LNCaP clone FGC (cell line): ENCODE results near the gene SLC66A1.

Source experiments
- DNase-seq: peaks from one replicate; pipeline ENCODE4 v3.0.0-alpha.2; 2011; ENCODE audit warnings: low read depth
- H3K4me3 ChIP-seq: 2 replicates; pipeline ENCODE4 v1.5.1; 2011; ENCODE audit warnings: mild to moderate bottlenecking, low read depth, low read length, control low read depth
- TF ChIP-seq, protein P1 (sequence below): IDR thresholded peaks from 2 replicates; pipeline ENCODE4 v1.5.1; 2012; ENCODE audit warnings: mild to moderate bottlenecking; ENCODE audit not compliant: control insufficient read depth, insufficient read depth; ENCODE audit errors: extremely low read depth

SLC66A1 gene

DNA sequence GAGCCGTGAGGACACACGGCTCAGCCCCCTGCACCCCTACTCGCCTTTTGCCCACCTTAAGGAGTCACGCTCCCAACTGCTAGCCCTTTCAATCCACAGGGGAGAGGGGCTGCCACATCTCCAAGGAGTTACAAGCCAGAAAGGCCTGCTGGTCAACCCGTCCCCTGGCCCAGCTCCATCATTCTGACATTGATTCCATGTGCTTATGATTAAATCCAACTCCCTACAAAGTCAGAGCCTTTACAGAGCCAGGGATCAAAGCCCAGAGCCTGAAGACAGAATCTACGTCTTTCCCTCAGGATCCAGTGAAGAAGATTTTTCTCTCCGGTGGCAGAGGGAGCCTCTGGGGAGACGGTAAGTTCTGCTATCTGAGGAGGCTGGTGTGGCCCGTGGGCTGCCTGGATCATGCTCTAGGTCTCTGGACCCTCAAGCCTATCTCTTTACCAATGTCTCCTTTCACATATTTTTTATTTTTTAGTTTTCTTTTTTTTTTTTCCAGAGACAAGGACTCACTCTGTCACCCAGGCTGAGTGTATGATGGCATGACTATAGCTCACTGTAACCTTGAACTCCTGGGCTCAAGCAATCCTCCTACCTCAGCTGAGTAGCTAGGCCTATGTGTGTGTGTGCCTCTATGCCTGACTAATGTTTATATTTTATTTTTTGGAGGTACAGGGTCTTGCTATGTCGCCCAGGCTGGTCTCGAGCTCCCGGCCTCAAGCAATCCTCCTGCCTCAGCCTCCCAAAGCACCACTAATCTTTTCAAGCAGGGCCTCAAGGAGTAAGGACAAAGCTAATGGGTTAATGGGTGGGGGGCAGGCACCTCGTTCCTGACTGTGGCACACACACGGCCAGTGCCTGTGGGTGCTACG, 61.3 kb downstream of the SLC66A1 start:
- no peak overlapping the region for H3K4me3 ChIP-seq
- no peak for DNase-seq
- TF ChIP-seq, protein P1, sequence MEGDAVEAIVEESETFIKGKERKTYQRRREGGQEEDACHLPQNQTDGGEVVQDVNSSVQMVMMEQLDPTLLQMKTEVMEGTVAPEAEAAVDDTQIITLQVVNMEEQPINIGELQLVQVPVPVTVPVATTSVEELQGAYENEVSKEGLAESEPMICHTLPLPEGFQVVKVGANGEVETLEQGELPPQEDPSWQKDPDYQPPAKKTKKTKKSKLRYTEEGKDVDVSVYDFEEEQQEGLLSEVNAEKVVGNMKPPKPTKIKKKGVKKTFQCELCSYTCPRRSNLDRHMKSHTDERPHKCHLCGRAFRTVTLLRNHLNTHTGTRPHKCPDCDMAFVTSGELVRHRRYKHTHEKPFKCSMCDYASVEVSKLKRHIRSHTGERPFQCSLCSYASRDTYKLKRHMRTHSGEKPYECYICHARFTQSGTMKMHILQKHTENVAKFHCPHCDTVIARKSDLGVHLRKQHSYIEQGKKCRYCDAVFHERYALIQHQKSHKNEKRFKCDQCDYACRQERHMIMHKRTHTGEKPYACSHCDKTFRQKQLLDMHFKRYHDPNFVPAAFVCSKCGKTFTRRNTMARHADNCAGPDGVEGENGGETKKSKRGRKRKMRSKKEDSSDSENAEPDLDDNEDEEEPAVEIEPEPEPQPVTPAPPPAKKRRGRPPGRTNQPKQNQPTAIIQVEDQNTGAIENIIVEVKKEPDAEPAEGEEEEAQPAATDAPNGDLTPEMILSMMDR, result no peak

DNA sequence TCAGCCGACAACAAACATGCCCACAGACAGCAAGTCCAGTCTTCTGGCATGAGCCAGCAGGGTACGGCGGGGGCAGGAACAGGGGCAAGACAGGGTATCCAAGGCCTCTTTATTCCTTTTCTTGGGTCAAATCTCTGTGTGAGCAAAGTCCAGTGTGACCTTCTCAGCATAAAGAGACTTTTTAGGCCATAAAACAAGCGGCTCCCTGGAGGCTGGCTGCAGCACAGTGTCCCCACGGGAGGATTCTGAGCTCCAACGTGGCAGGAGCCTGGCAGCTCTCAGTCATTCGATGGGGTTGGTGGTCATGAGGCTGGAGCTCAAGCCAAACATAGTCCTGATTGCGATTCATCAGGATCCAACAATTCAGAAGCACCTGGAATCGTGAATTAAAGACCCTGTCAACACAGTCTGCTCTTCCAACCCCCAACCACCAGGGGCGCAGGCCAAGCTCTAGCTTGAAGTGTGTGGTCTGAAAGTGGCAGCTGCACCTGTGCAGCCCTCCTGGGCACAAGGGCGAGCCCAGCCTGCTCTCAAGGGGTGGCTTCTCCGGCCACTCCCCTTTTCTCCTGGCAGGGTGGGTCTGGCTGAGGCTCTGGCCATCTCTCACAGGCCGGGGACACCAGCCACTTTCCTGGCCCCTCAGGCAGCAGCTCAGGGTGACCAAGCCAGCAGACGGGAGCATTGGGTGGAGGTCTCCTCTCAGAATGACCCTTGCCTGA, 62.1 kb downstream of the SLC66A1 start:
- no peak for DNase-seq
- TF ChIP-seq, protein P1, result 0 out of 2 replicates have a peak, but pooled peaks have one; percentile 17
- H3K4me3 ChIP-seq, result no peak overlapping the region

DNA sequence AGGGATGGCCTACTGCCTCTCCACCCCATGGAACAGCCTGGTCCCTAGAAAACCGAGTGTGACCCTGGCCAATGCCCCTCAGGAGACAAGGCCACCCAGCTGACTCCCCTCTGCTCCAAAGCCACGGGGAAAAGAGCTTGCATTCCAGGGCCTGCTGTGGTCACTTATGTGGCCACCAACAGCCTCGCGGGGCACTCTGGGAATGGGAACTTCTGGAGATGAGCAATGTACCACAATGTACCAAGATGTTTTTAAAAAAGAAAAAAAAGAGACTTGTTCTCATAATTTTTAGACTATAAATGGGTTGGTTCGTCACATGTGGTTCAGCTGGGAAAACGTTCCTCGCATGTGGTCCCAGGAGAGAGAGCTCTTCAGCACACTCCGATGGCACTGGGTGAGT, 62.8 kb downstream of the SLC66A1 start:
- H3K4me3 ChIP-seq, result no peak overlapping the region
- TF ChIP-seq, protein P1, result no peak
- DNase-seq, result no peak

GRCh38 chr1:19375631-19376400, 63.7 kb downstream of the SLC66A1 start:
- H3K4me3 ChIP-seq, result no peak overlapping the region
- no peak for DNase-seq
- TF ChIP-seq, protein P1, result no peak

GRCh38 chr1:19376428-19377372, 64.6 kb downstream of the SLC66A1 start:
- no peak overlapping the region for H3K4me3 ChIP-seq
- TF ChIP-seq, protein P1, result no peak
- no peak for DNase-seq
